Neural cell (in vitro differentiated cells): ENCODE data around the gene CCDC69. TPM values are rescaled to one million over a fixed set of nuclear protein-coding genes. Genes with fewer than 3 reads are reported as not detected.

ENCODE experiments used
- H2AFZ ChIP-seq: fragments of 200-600, 300-800 bp; sonication (generic), shearing (Covaris generic); 2 replicates; pipeline ENCODE4 v1.6.0; 2014; ENCODE audit warnings: low read depth, mild to moderate bottlenecking, antibody characterized with exemption, low read length, moderate library complexity
- H3F3A ChIP-seq: fragments of 200-600 bp; shearing (Covaris generic); 2 replicates; pipeline ENCODE4 v1.6.1; 2016; ENCODE audit warnings: mild to moderate bottlenecking, moderate library complexity, mixed read lengths, antibody characterized with exemption, low read length; ENCODE audit not compliant: insufficient read depth, poor library complexity, severe bottlenecking
- H3K27ac ChIP-seq: fragments of 200-600, 300-800 bp; sonication (generic), shearing (Covaris generic); 2 replicates; pipeline ENCODE4 v1.5.1; 2014; ENCODE audit warnings: mild to moderate bottlenecking, low read length, moderate library complexity
- H3K27me3 ChIP-seq: fragments of 300-800, 200-600 bp; sonication (generic), shearing (Covaris generic); 2 replicates; pipeline ENCODE4 v1.6.0; 2014; ENCODE audit warnings: mild to moderate bottlenecking, low read depth, low read length, moderate library complexity; ENCODE audit not compliant: insufficient read depth
- H3K36me3 ChIP-seq: fragments of 300-800, 200-600 bp; sonication (generic), shearing (Covaris generic); 2 replicates; pipeline ENCODE4 v1.5.1; 2014; ENCODE audit warnings: mild to moderate bottlenecking, antibody characterized with exemption, low read length, moderate library complexity; ENCODE audit not compliant: insufficient read depth
- H3K4me2 ChIP-seq: fragments of 300-800, 200-600 bp; sonication (generic), shearing (Covaris generic); 2 replicates; pipeline ENCODE4 v1.6.0; 2014; ENCODE audit warnings: mild to moderate bottlenecking, low read length
- H3K4me3 ChIP-seq: fragments of 300-800, 200-600 bp; sonication (generic), shearing (Covaris generic); 2 replicates; pipeline ENCODE4 v1.5.1; 2014; ENCODE audit warnings: mild to moderate bottlenecking, low read length, moderate library complexity
- H3K79me2 ChIP-seq: fragments of 200-600 bp; shearing (Covaris generic); replicated peaks from 2 replicates; pipeline ENCODE4 v1.6.0; 2014; ENCODE audit warnings: mild to moderate bottlenecking, low read length, moderate library complexity; ENCODE audit not compliant: insufficient read depth
- H3K9ac ChIP-seq: fragments of 300-800, 200-600 bp; sonication (generic), shearing (Covaris generic); 2 replicates; pipeline ENCODE4 v1.6.1; 2016; ENCODE audit warnings: mild to moderate bottlenecking, low read length, mixed read lengths
- H3K9me2 ChIP-seq: fragments of 200-600 bp; shearing (Covaris generic); 2 replicates; pipeline ENCODE4 v1.6.1; 2016; ENCODE audit warnings: mild to moderate bottlenecking, low read length, mixed read lengths; ENCODE audit not compliant: insufficient read depth
- H3K9me3 ChIP-seq: fragments of 200-600, 300-800 bp; sonication (generic), shearing (Covaris generic); 2 replicates; pipeline ENCODE4 v1.6.1; 2016; ENCODE audit warnings: mild to moderate bottlenecking, mixed run types, low read length, moderate library complexity, mixed read lengths
- H4K20me1 ChIP-seq: fragments of 200-600 bp; shearing (Covaris generic); 2 replicates; pipeline ENCODE4 v1.6.1; 2016; ENCODE audit warnings: mild to moderate bottlenecking, mixed run types; ENCODE audit not compliant: insufficient read depth
- CTCF ChIP-seq: fragments of 450-650 bp; IDR thresholded peaks from 2 replicates; pipeline ENCODE4 v1.5.1; 2014; ENCODE audit warnings: antibody characterized with exemption, mild to moderate bottlenecking, moderate library complexity; ENCODE audit not compliant: poor library complexity, severe bottlenecking
- EP300 ChIP-seq: fragments of 450-650 bp; conservative IDR thresholded peaks from 2 replicates; pipeline ENCODE4 v1.6.1; 2014; ENCODE audit warnings: antibody characterized with exemption, mild to moderate bottlenecking, moderate library complexity; ENCODE audit not compliant: poor library complexity, severe bottlenecking
- EZH2 ChIP-seq: fragments of 200-600, 300-800 bp; shearing (Covaris generic), sonication (generic); IDR thresholded peaks from 2 replicates; pipeline ENCODE4 v1.6.1; 2014; ENCODE audit warnings: antibody characterized with exemption, low read length, borderline replicate concordance, mild to moderate bottlenecking; ENCODE audit not compliant: insufficient read depth, poor library complexity, severe bottlenecking
- MXI1 ChIP-seq: fragments of 450-650 bp; conservative IDR thresholded peaks from 2 replicates; pipeline ENCODE4 v1.6.1; 2014; ENCODE audit warnings: antibody characterized with exemption, mild to moderate bottlenecking; ENCODE audit not compliant: poor library complexity, severe bottlenecking
- POLR2AphosphoS5 ChIP-seq: IDR thresholded peaks from 2 replicates; pipeline ENCODE4 v1.6.1; 2012
- RAD21 ChIP-seq: fragments of 450-650 bp; conservative IDR thresholded peaks from 2 replicates; pipeline ENCODE4 v1.6.1; 2014; ENCODE audit warnings: antibody characterized with exemption, mild to moderate bottlenecking, moderate library complexity
- SMC3 ChIP-seq: fragments of 450-650 bp; conservative IDR thresholded peaks from 2 replicates; pipeline ENCODE4 v1.6.1; 2014; ENCODE audit warnings: antibody characterized with exemption, mild to moderate bottlenecking, moderate library complexity; ENCODE audit not compliant: poor library complexity
- TAF1 ChIP-seq: IDR thresholded peaks from 2 replicates; pipeline ENCODE4 v1.6.1; 2012; ENCODE audit warnings: low read depth
- polyA plus RNA-seq: library from polyadenylated mRNA; depleted of rRNA; stranded (reverse); fragments of >200 nt; gene quantifications from 2 replicates; pipeline ENCODE4 v1.2.3, GENCODE V29; 2014
- TF ChIP-seq, protein P1 (sequence below): IDR thresholded peaks from 2 replicates; pipeline ENCODE4 v1.6.1; 2012; ENCODE audit warnings: borderline replicate concordance

Gene CCDC69
- polyA plus RNA-seq, 1 donor from 2014 or later = not detected

DNA sequence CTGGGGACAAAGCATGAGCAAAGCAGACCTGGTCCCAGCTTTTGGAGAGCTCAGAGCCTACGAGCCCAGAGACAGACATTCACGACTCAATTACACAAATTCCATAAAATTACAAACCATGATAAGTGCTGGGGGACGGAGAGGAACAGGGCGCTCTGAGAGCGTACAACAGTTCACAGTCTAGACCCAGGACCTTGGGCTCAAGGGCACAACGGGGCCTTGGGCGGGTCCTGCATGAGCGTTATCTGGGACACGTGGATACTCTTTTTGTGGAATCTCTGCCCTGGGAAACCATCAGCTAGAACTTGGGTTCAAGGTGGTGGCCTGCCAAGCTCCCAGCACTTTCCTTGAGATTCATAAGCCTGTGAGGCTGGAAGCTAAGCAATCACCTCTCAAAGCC is 56.9 kb downstream of the CCDC69 start:
- Histone ChIP-seq H2AFZ (no peak overlapping the region), H3K9ac (no peak overlapping the region), H4K20me1 (no peaks in the 10 kb centered on the region), H3K9me2 (no peaks in the 10 kb centered on the region), H3K79me2 (no peaks in the 10 kb centered on the region), H3K27ac (no peak overlapping the region), H3K27me3 (no peaks in the 10 kb centered on the region), H3K4me3 (no peak overlapping the region), H3F3A (no peaks in the 10 kb centered on the region), H3K4me2 (no peak overlapping the region), H3K36me3 (no peaks in the 10 kb centered on the region), H3K9me3 (no peaks in the 10 kb centered on the region)
- TF ChIP-seq EZH2 = no peak
- TF ChIP-seq EP300 = no peak
- TF ChIP-seq RAD21 = no peak
- TF ChIP-seq MXI1 = no peak
- no peak for TF ChIP-seq SMC3
- no peak for TF ChIP-seq CTCF
- TF ChIP-seq, protein P1, sequence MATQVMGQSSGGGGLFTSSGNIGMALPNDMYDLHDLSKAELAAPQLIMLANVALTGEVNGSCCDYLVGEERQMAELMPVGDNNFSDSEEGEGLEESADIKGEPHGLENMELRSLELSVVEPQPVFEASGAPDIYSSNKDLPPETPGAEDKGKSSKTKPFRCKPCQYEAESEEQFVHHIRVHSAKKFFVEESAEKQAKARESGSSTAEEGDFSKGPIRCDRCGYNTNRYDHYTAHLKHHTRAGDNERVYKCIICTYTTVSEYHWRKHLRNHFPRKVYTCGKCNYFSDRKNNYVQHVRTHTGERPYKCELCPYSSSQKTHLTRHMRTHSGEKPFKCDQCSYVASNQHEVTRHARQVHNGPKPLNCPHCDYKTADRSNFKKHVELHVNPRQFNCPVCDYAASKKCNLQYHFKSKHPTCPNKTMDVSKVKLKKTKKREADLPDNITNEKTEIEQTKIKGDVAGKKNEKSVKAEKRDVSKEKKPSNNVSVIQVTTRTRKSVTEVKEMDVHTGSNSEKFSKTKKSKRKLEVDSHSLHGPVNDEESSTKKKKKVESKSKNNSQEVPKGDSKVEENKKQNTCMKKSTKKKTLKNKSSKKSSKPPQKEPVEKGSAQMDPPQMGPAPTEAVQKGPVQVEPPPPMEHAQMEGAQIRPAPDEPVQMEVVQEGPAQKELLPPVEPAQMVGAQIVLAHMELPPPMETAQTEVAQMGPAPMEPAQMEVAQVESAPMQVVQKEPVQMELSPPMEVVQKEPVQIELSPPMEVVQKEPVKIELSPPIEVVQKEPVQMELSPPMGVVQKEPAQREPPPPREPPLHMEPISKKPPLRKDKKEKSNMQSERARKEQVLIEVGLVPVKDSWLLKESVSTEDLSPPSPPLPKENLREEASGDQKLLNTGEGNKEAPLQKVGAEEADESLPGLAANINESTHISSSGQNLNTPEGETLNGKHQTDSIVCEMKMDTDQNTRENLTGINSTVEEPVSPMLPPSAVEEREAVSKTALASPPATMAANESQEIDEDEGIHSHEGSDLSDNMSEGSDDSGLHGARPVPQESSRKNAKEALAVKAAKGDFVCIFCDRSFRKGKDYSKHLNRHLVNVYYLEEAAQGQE = no peak
- no peak for TF ChIP-seq POLR2AphosphoS5
- TF ChIP-seq TAF1 = no peak

GRCh38 chr5:151164687-151165392 is 59.1 kb downstream of the CCDC69 start:
- Histone ChIP-seq H4K20me1 (no peaks in the 10 kb centered on the region), H2AFZ (no peak overlapping the region), H3K27ac (no peak overlapping the region), H3K27me3 (no peaks in the 10 kb centered on the region), H3K4me2 (no peak overlapping the region), H3K9ac (no peak overlapping the region), H3K9me2 (no peaks in the 10 kb centered on the region), H3K36me3 (no peaks in the 10 kb centered on the region), H3K4me3 (no peak overlapping the region), H3K9me3 (no peaks in the 10 kb centered on the region), H3K79me2 (no peaks in the 10 kb centered on the region), H3F3A (no peaks in the 10 kb centered on the region)
- peak; percentile 94 for TF ChIP-seq CTCF
- TF ChIP-seq EZH2 = no peak
- TF ChIP-seq TAF1 = no peak
- TF ChIP-seq POLR2AphosphoS5 = no peak
- TF ChIP-seq SMC3 = peak; percentile 95
- no peak for TF ChIP-seq MXI1
- peak; percentile 97 for TF ChIP-seq RAD21
